ENCODE data around the gene RANBP9.
A peak's percentile ranks its signal among the peaks of the same experiment; 100 is the strongest.

DNA sequence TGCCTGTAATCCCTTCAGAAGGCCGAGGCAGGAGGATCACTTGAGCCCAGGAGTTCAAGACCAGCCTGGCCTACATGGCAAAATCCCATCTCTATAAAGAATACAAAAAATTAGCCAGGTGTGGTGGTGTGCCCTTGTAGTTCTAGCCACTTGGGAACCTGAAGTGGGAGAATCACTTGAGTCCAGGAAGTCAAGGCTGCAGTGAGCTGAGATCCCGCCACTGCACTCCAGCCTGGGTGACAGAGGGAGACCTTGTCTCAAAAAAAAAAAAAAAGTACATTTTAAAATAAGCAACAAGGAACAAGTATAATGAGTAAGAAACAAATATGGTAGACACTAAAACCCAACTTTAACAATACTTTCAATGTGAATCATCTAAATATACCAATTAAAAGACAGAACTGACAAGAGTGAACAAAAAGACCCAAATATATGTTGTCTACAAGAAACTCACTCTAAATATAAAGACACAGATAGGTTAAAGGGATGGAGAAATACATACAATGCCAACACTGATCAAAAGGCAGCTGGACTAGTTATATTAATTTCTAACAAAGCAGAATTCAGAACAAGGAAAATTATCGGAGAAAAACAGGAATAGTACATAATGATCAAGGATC is 37.7 kb downstream of the RANBP9 start:
- TF ChIP-seq GTF2F1 (IDR thresholded peaks at IDR 0.05; ENCODE audit: low read depth, low read length), result no peak
- TF ChIP-seq TFAP4 (CRISPR knock-in tag; IDR thresholded peaks at IDR 0.05; ENCODE audit: borderline replicate concordance), result no peak
- TF ChIP-seq CTCF (IDR thresholded peaks at IDR 0.05 in 2 of 3, conservative IDR thresholded peaks at IDR 0.05 in 1 of 3; ENCODE audit: insufficient read depth in 2 of 3, low read depth in 1 of 3, low read length in 3 of 3), result peak in 1 of 3 experiments; percentile 3; a peak in 1 of 6 replicates

Measured in K562 (cell line).